B cell (primary cell): ENCODE results near the gene CACNA1A.

Experiments used
- EZH2 ChIP-seq: IDR thresholded peaks from 2 replicates; pipeline ENCODE4 v1.6.1; 2012; ENCODE audit warnings: borderline replicate concordance, low read depth, mild to moderate bottlenecking, moderate library complexity, low read length; ENCODE audit not compliant: insufficient read depth, poor library complexity, severe bottlenecking
- TF ChIP-seq, protein P1 (sequence below): fragments of 200-600 bp; IDR thresholded peaks from one replicate; pipeline ENCODE4 v1.8.0; 2022; ENCODE audit warnings: antibody characterized with exemption, mild to moderate bottlenecking

DNA sequence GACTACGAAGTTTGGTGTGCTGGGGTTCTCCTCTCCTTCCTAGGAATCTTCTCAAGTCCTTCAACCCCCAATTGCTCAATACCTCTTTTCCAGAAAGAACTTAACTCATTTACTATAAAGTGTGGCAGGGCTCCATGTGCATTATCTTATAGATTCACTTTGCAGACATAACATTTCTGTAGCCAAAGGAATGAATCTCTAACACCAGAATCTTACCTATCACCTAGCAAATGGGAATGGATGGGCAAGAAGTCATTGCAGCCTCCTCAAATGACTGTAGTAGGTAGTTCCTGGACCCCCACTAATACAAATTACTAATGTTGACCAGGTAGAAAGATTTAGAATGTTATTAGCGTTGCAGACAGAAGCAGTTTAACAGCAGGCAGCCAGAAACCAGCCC lies 5.7 kb upstream of the CACNA1A start:
- TF ChIP-seq EZH2 = no peak
- TF ChIP-seq, protein P1, sequence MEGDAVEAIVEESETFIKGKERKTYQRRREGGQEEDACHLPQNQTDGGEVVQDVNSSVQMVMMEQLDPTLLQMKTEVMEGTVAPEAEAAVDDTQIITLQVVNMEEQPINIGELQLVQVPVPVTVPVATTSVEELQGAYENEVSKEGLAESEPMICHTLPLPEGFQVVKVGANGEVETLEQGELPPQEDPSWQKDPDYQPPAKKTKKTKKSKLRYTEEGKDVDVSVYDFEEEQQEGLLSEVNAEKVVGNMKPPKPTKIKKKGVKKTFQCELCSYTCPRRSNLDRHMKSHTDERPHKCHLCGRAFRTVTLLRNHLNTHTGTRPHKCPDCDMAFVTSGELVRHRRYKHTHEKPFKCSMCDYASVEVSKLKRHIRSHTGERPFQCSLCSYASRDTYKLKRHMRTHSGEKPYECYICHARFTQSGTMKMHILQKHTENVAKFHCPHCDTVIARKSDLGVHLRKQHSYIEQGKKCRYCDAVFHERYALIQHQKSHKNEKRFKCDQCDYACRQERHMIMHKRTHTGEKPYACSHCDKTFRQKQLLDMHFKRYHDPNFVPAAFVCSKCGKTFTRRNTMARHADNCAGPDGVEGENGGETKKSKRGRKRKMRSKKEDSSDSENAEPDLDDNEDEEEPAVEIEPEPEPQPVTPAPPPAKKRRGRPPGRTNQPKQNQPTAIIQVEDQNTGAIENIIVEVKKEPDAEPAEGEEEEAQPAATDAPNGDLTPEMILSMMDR = no peak
